ELF-1 (cell line): ENCODE measurements around the gene SERPING1.
A peak's percentile ranks its signal among the peaks of the same experiment; 100 is the strongest.

Source experiments
- DNase-seq: peaks from one replicate; pipeline ENCODE4 v3.0.0-alpha.2; 2016; ENCODE audit warnings: low read depth, low spot score

SERPING1 gene

GRCh38 chr11:57652230-57652629 lies 54.7 kb downstream of the SERPING1 start:
- DNase-seq, result peak; percentile 71

- DNase-seq, result no peak
Observed at GRCh38 chr11:57652662-57653061, 55.2 kb downstream of the SERPING1 start.

GRCh38 chr11:57653163-57653562 lies 55.7 kb downstream of the SERPING1 start:
- DNase-seq, result no peak

GRCh38 chr11:57656885-57657193 lies 59.4 kb downstream of the SERPING1 start:
- DNase-seq, result no peak

- DNase-seq, result peak; percentile 99
Observed at GRCh38 chr11:57657194-57658022, 59.9 kb downstream of the SERPING1 start, which contains the start of gene CLP1. Gene CLP1, plus strand, starts transcription at chr11:57657762. Its CDS starts 1,715 bp downstream, at chr11:57659477.

GRCh38 chr11:57658023-57658361 lies 60.5 kb downstream of the SERPING1 start:
- no peak for DNase-seq

- DNase-seq, result no peak
Observed at GRCh38 chr11:57659669-57660068, 62.2 kb downstream of the SERPING1 start.

GRCh38 chr11:57662893-57663292 lies 65.4 kb downstream of the SERPING1 start:
- DNase-seq, result peak; percentile 28

GRCh38 chr11:57663975-57664374 lies 66.5 kb downstream of the SERPING1 start:
- DNase-seq, result no peak
